HG02973 (cell line): ENCODE data around the gene F8A1.
"Not testable (repeated sequence)": the region's sequence is repeated elsewhere in the genome, so short reads cannot be mapped to it uniquely, and the experiment has no call there.

Experiments used
- ATAC-seq: cut with Tn5 transposase; IDR thresholded peaks from one replicate; pipeline ENCODE4 v1.9.1; 2021; ENCODE audit warnings: moderate library complexity; ENCODE audit not compliant: unreplicated experiment

F8A1 gene

GRCh38 chrX:154886069-154886788 lies at the start of gene F8A1:
F8A1 (plus strand) TSS chrX:154886355; CDS start chrX:154886375, 20 bp downstream.
- ATAC-seq, result peak; percentile 59

- ATAC-seq, result no peak
Observed at GRCh38 chrX:154840856-154841255, 45.3 kb upstream of the F8A1 start.

- ATAC-seq, result no peak
Observed at GRCh38 chrX:154850957-154851611, 35.1 kb upstream of the F8A1 start.

GRCh38 chrX:154855256-154855655 lies 30.9 kb upstream of the F8A1 start:
- no peak for ATAC-seq

GRCh38 chrX:154868522-154868921 lies 17.6 kb upstream of the F8A1 start:
- ATAC-seq, result not testable (repeated sequence)

GRCh38 chrX:154873329-154873728 lies 12.8 kb upstream of the F8A1 start:
- ATAC-seq, result no peak

GRCh38 chrX:154884069-154884468 lies 2.1 kb upstream of the F8A1 start:
- ATAC-seq, result not testable (repeated sequence)

- ATAC-seq, result not testable (repeated sequence)
Observed at GRCh38 chrX:154885057-154885456, 1.1 kb upstream of the F8A1 start.

GRCh38 chrX:154885549-154885948 lies 606 bp upstream of the F8A1 start:
- not testable (repeated sequence) for ATAC-seq

- ATAC-seq, result peak; percentile 61
Observed at GRCh38 chrX:154886789-154887221, 650 bp downstream of the F8A1 start.

- ATAC-seq, result no peak
Observed at GRCh38 chrX:154890990-154891639, 5.0 kb downstream of the F8A1 start.

GRCh38 chrX:154892296-154892695 lies 6.1 kb downstream of the F8A1 start:
- ATAC-seq, result no peak

- no peak for ATAC-seq
Observed at GRCh38 chrX:154900323-154900722, 14.2 kb downstream of the F8A1 start.

GRCh38 chrX:154902408-154902807 lies 16.3 kb downstream of the F8A1 start:
- ATAC-seq, result no peak

GRCh38 chrX:154908821-154909220 lies 22.7 kb downstream of the F8A1 start:
- no peak for ATAC-seq

- ATAC-seq, result not testable (repeated sequence)
Observed at GRCh38 chrX:154910048-154910447, 23.9 kb downstream of the F8A1 start.

- ATAC-seq, result not testable (repeated sequence)
Observed at GRCh38 chrX:154910528-154910927, 24.4 kb downstream of the F8A1 start.

- no peak for ATAC-seq
Observed at GRCh38 chrX:154914052-154914451, 27.9 kb downstream of the F8A1 start.

- ATAC-seq, result no peak
Observed at GRCh38 chrX:154918060-154918483, 31.9 kb downstream of the F8A1 start.

GRCh38 chrX:154924771-154925170 lies 38.6 kb downstream of the F8A1 start:
- not testable (repeated sequence) for ATAC-seq
